Gastrocnemius medialis (tissue), 4 donors: ENCODE measurements around the gene CMC2. TPM values are rescaled to one million over a fixed set of nuclear protein-coding genes. Genes with fewer than 3 reads are reported as not detected.

Experiments used
- ATAC-seq, 2 donors: fragments of 150-250 bp; one replicate each; pipeline ENCODE4 v1.9.1; 2016
- DNase-seq, 2 donors: peaks; one replicate each; pipeline ENCODE4 v3.0.0-alpha.2; 2019
- H3K27ac ChIP-seq, 4 donors: fragments of 200-600 bp; sonication (generic); 1 replicate in 1 of 4; 2 replicates in 3 of 4; pipeline ENCODE4 v1.5.1; 2016 to 2018; ENCODE audit warnings: mild to moderate bottlenecking in 2 of 4, moderate library complexity in 1 of 4
- H3K27me3 ChIP-seq, 3 donors: fragments of 200-600 bp; sonication (generic) in 2 of 3; 1 replicate in 1 of 3; 2 replicates in 2 of 3; pipeline versions ENCODE4 v1.5.1 to v1.6.0; 2016 to 2019; ENCODE audit warnings: mild to moderate bottlenecking in 1 of 3, moderate library complexity in 1 of 3
- H3K36me3 ChIP-seq, 2 donors: fragments of 200-600 bp; sonication (generic) in 1 of 2; one replicate each; pipeline ENCODE4 v1.5.1; 2017 to 2018
- H3K4me1 ChIP-seq, 2 donors: fragments of 200-600 bp; sonication (generic) in 1 of 2; one replicate each; pipeline ENCODE4 v1.5.1; 2016 to 2017; ENCODE audit warnings: mild to moderate bottlenecking in 2 of 2
- H3K4me3 ChIP-seq, 4 donors: fragments of 200-600 bp; sonication (generic) in 3 of 4; 1 replicate in 1 of 4; 2 replicates in 3 of 4; pipeline ENCODE4 v1.5.1; 2016 to 2019; ENCODE audit warnings: mild to moderate bottlenecking in 2 of 4
- H3K9me3 ChIP-seq, 3 donors: fragments of 200-600 bp; sonication (generic) in 2 of 3; 1 replicate in 1 of 3; 2 replicates in 2 of 3; pipeline ENCODE4 v1.5.1; 2016 to 2019
- POLR2A ChIP-seq, 2 donors: fragments of 450-650 bp; IDR thresholded peaks; one replicate each; pipeline ENCODE4 v1.6.1; 2017; ENCODE audit warnings: antibody characterized with exemption in 2 of 2, mild to moderate bottlenecking in 2 of 2, moderate library complexity in 2 of 2
- in situ Hi-C, 4 donors: fragments of 200-750 bp; cut with MboI; loops; one replicate each; pipeline versions ENCODE4 v1.15.0 to v1.8.0; 2017; ENCODE audit warnings: low sequenced_read_pairs in 4 of 4
- intact Hi-C: fragments of 100-400 bp; cut with DNase I; formaldehyde crosslinking; loops from one replicate; pipeline ENCODE4 v1.15.1; 2023; ENCODE audit warnings: low total_unique reads
- total RNA-seq, 4 donors: library from RNA; depleted of rRNA; stranded (reverse); fragments of >200 nt; gene quantifications; one replicate each; pipeline versions ENCODE4 v1.1.0 to v1.2.3, GENCODE V29; 2016
- TF ChIP-seq, protein P1 (sequence below), 5 experiments: fragments of 450-650 bp in 3 of 5; fragments of 200-600 bp in 2 of 5; sonication (generic) in 2 of 5; IDR thresholded peaks in 4 of 5; conservative IDR thresholded peaks in 1 of 5; 1 replicate in 4 of 5; 2 replicates in 1 of 5; pipeline ENCODE4 v1.5.1; 2016 to 2019; ENCODE audit warnings: antibody characterized with exemption in 5 of 5, mild to moderate bottlenecking in 3 of 5, moderate library complexity in 3 of 5

CMC2 gene
- total RNA-seq, 4 donors from 2014 or later = 78.8 to 89.1 (median 82.7) TPM

DNA sequence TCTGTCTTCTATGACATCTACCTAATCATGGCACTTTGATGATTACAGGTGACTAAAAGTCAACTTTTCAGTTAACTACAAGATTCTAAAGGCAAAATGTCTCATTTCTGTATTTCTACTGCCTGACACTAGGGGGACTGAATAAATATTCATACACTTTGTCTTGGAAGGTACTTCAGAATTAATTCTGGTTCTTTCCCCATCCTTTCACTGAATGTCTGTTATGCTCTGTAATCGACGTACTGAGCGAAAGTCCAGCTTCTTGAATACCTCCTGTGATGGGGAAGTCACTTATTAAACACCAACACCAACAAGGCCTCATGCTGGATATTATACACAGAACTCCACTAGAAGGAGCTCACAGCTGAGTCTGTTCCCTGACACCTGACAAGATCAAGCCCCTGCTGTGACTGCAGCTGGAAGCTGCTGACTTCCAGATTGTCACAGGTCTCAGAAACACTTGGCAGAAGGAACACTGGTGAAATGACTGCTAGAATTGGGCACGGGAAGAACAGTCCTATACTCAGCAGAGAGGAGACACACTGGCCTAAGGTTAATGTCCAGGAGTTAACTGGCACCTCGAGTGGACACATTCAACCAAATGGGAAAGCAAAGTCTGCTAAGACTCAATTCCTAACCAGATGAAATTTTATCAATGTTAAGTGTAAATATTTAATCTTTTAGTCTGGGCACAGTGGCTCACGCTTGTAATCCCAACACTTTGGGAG, 31.9 kb downstream of the CMC2 start:
- H3K27ac ChIP-seq = no peak overlapping the region
- ATAC-seq = no peak
- H3K9me3 ChIP-seq = no peaks in the 10 kb centered on the region
- no peak overlapping the region for H3K4me3 ChIP-seq
- no peaks in the 10 kb centered on the region for H3K4me1 ChIP-seq
- no peaks in the 10 kb centered on the region for H3K27me3 ChIP-seq
- peaks cover 0 to 16% of the 10 kb centered on the region in 2 donors for H3K36me3 ChIP-seq
- TF ChIP-seq POLR2A (IDR thresholded peaks at IDR 0.05) = no peak
- TF ChIP-seq, protein P1, sequence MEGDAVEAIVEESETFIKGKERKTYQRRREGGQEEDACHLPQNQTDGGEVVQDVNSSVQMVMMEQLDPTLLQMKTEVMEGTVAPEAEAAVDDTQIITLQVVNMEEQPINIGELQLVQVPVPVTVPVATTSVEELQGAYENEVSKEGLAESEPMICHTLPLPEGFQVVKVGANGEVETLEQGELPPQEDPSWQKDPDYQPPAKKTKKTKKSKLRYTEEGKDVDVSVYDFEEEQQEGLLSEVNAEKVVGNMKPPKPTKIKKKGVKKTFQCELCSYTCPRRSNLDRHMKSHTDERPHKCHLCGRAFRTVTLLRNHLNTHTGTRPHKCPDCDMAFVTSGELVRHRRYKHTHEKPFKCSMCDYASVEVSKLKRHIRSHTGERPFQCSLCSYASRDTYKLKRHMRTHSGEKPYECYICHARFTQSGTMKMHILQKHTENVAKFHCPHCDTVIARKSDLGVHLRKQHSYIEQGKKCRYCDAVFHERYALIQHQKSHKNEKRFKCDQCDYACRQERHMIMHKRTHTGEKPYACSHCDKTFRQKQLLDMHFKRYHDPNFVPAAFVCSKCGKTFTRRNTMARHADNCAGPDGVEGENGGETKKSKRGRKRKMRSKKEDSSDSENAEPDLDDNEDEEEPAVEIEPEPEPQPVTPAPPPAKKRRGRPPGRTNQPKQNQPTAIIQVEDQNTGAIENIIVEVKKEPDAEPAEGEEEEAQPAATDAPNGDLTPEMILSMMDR (IDR thresholded peaks at IDR 0.05 in 4 of 5, conservative IDR thresholded peaks at IDR 0.05 in 1 of 5) = no peak
- DNase-seq = no peak
- intact Hi-C loops (no loop called here), in situ Hi-C loops (no loop called here)

DNA sequence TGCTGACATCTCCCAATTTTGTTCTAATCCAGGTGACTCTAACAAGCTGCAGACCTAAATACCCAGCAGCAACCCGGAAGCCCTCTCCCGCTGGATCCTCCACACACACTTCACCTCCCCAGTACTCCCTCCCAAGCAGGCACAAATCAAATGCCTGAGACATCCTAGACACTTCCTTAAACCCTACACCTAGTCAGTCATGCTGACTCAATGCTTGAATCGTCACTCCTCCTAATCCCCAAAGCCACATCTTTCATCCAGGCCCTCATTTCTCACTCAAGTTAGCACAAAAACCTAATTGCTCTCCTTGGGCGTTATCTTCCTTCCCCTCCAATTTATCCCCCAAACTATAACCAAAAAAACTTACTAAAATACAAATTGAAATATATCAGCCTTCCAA, 32.7 kb downstream of the CMC2 start:
- TF ChIP-seq POLR2A (IDR thresholded peaks at IDR 0.05) = no peak
- TF ChIP-seq, protein P1 (IDR thresholded peaks at IDR 0.05 in 4 of 5, conservative IDR thresholded peaks at IDR 0.05 in 1 of 5) = no peak
- H3K9me3 ChIP-seq = no peaks in the 10 kb centered on the region
- intact Hi-C loops (no loop called here), in situ Hi-C loops (no loop called here)
- no peak overlapping the region for H3K27ac ChIP-seq
- H3K36me3 ChIP-seq = peaks cover 0 to 10% of the 10 kb centered on the region in 2 donors
- no peaks in the 10 kb centered on the region for H3K4me1 ChIP-seq
- ATAC-seq = no peak
- no peak for DNase-seq
- H3K4me3 ChIP-seq = no peak overlapping the region
- no peaks in the 10 kb centered on the region for H3K27me3 ChIP-seq

DNA sequence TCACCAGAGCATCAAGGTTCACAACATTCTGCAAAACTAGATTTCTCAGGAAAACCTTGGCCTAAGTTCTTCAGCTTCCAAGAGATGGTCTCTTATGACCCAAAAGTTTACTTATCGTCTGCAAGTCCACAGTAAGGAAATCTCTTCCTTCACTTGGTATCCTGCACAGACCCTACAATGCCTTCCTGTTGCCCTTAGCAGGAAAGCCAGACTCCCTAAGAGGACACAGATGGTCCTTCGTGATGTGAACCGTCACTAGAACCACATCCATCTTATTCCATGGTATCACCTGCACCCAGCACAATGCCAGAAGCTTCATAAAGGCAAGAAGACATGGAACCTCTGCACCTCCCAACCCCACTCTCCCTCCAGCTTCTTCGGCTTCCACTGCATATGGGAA, 34.1 kb downstream of the CMC2 start:
- intact Hi-C loops = no loop called here
- H3K36me3 ChIP-seq = peaks cover 0 to 10% of the 10 kb centered on the region in 2 donors
- in situ Hi-C loops = no loop called here
- H3K4me1 ChIP-seq = no peaks in the 10 kb centered on the region
- no peak overlapping the region for H3K4me3 ChIP-seq
- no peak overlapping the region for H3K27ac ChIP-seq
- DNase-seq = no peak
- no peak for ATAC-seq
- no peaks in the 10 kb centered on the region for H3K9me3 ChIP-seq
- no peak for TF ChIP-seq POLR2A (IDR thresholded peaks at IDR 0.05)
- TF ChIP-seq, protein P1 (IDR thresholded peaks at IDR 0.05 in 4 of 5, conservative IDR thresholded peaks at IDR 0.05 in 1 of 5) = no peak
- H3K27me3 ChIP-seq = no peaks in the 10 kb centered on the region

DNA sequence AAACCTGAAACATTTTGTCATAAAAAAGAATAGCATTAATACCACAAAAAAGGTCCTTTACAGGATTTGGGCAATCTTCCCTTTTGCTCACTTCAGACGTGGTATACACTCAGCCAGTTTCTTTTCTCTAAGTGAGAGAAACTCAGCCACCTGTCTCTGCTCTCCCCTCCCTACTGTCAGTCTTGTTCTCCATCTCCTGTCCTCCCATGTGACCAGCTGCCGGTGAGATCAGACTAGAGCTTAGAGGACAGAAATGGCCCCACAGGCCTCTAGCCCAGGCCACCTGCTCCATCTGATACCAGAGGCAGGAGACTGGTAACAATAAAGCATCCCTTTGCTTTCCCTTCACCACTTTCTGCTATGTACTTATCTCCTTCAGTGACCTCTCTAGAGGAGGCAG, 34.9 kb downstream of the CMC2 start:
- in situ Hi-C loops = no loop called here
- Histone ChIP-seq H3K27me3 (no peaks in the 10 kb centered on the region), H3K4me1 (no peaks in the 10 kb centered on the region), H3K9me3 (no peaks in the 10 kb centered on the region), H3K36me3 (peaks cover 0 to 10% of the 10 kb centered on the region in 2 donors), H3K27ac (no peak overlapping the region), H3K4me3 (no peak overlapping the region)
- intact Hi-C loops = no loop called here
- no peak for ATAC-seq
- no peak for DNase-seq
- TF ChIP-seq, protein P1 (IDR thresholded peaks at IDR 0.05 in 4 of 5, conservative IDR thresholded peaks at IDR 0.05 in 1 of 5) = no peak
- TF ChIP-seq POLR2A (IDR thresholded peaks at IDR 0.05) = no peak

DNA sequence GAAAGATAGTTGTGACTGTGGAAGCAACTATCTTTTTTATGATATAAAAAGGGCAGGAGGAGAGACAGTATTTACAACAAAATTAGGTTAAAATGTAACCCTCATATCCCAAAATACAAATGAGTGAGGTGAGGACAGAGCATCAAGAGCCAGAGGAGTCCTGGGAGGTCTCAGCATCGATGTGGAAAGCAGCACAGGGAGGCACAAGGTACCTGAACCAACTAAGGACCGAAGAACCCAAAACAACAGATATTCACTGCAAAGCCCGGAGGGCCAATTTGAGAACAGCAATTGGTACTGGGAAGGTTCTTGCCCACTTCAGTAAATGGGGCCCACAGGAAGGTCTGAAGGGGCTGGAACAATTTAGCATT, 37.6 kb downstream of the CMC2 start:
- DNase-seq = no peak
- intact Hi-C loops (no loop called here), in situ Hi-C loops (no loop called here)
- no peak for ATAC-seq
- Histone ChIP-seq H3K27ac (no peak overlapping the region), H3K4me3 (no peak overlapping the region), H3K36me3 (no peaks in the 10 kb centered on the region), H3K27me3 (no peaks in the 10 kb centered on the region), H3K4me1 (no peaks in the 10 kb centered on the region), H3K9me3 (no peaks in the 10 kb centered on the region)
- TF ChIP-seq, protein P1 (IDR thresholded peaks at IDR 0.05 in 4 of 5, conservative IDR thresholded peaks at IDR 0.05 in 1 of 5) = no peak
- no peak for TF ChIP-seq POLR2A (IDR thresholded peaks at IDR 0.05)
